Activated naive CD8-positive, alpha-beta T cell treated with anti-CD3 and anti-CD28 coated beads, Interleukin-2, amount 10 ng/mL, durations not matched to agents 7 days and 5 days (primary cell): ENCODE results near the gene ZNF638. TPM values are rescaled to one million over a fixed set of nuclear protein-coding genes. Genes with fewer than 3 reads are reported as not detected.

ENCODE experiments used
- ATAC-seq: fragments of 150-1000 bp; cut with Tn5 transposase; one replicate; pipeline ENCODE4 v1.10.0; 2021; ENCODE audit warnings: low read depth, moderate library complexity
- POLR2A ChIA-PET: fragments of 350-600 bp; sonication (Branson Sonifier 250); formaldehyde crosslinking; loops from one replicate; lab custom pipeline; 2021; ENCODE audit warnings: antibody characterized with exemption; lab: Charles Lee
- DNase-seq: peaks from one replicate; pipeline ENCODE4 v3.0.0; 2021
- H3K27ac Mint-ChIP-seq: one replicate; pipeline ENCODE4 v1.8.0; 2022; ENCODE audit warnings: mild to moderate bottlenecking, mixed read lengths
- H3K27me3 Mint-ChIP-seq: one replicate; pipeline ENCODE4 v1.8.0; 2022; ENCODE audit warnings: mild to moderate bottlenecking, moderate library complexity, mixed read lengths
- H3K36me3 Mint-ChIP-seq: one replicate; pipeline ENCODE4 v1.8.0; 2021; ENCODE audit warnings: mild to moderate bottlenecking, mixed read lengths
- H3K4me1 Mint-ChIP-seq: one replicate; pipeline ENCODE4 v1.8.0; 2021; ENCODE audit warnings: mixed read lengths
- H3K4me3 Mint-ChIP-seq: one replicate; pipeline ENCODE4 v1.8.0; 2022; ENCODE audit warnings: mild to moderate bottlenecking, moderate library complexity, mixed read lengths
- H3K9me3 Mint-ChIP-seq: one replicate; pipeline ENCODE4 v1.8.0; 2021; ENCODE audit warnings: mixed read lengths
- total RNA-seq, 2 experiments: library from RNA; stranded (reverse); gene quantifications; one replicate each; pipeline ENCODE4 v1.2.3, GENCODE V29; 2021

The ZNF638 gene
- total RNA-seq, 2 experiments from 2014 or later = 99.1 to 101 TPM

DNA sequence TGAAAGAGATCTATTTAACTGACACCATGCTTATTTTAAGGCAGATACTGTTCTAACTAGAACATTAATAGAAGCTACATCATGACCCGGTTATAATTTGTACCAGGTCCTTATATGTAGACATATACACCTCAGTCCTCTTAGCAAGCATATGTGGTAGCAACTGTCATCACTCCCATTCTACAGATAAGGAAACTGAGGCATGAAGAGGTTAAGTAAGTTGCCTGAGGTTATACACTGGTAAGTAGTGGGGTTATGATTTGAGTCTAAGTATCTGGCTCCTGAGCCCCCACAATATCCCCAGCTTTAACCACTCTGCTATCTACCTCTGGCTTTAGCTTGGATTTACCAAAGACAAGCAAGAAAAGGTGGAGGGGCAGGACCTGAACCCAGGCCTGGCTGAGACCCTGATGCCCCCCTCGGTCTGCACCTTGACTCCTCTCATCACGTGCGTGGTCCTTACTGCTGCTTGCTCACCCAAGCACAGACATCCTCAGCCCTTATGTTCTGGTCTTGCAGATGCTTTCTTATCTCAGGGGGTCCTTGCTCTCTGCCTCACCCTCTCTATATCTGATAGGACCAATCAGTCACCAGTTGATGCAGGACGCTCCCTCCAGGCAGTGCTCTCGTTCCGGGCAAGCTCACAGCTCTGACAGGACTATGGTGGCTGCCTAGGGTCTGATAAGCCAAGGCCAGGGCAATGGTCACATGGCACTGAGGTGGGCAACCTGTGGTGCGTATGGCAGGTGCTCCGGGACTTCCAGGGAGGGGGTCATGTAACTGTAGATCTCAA, 125.7 kb downstream of the ZNF638 start:
- DNase-seq (no peak), ATAC-seq (no peak)
- no peaks in the 10 kb centered on the region for H3K9me3 Mint-ChIP-seq
- H3K4me1 Mint-ChIP-seq = peaks cover 22% of the 10 kb centered on the region
- H3K4me3 Mint-ChIP-seq = no peak overlapping the region
- H3K27ac Mint-ChIP-seq = no peak overlapping the region
- H3K27me3 Mint-ChIP-seq = peaks cover 28% of the 10 kb centered on the region
- POLR2A ChIA-PET = no interaction called here
- H3K36me3 Mint-ChIP-seq = no peaks in the 10 kb centered on the region

DNA sequence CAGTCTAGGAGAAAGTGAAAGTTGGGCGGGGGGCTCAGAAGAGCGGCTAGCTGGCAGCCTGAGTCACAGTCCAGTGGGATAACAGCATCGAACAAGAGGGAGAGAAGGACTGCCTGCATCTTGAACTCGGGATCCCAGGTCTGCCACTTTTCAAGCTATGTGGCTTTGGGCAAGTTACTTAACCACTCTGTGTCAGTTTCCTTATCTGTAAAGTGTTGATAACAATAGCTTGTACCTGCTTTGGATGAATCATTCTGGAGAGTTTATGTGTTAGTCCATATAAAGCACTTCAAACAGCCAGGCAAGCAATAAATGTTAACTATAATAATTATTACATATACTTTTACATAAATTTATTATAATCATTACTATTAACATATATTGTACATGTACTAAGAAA, 126.3 kb downstream of the ZNF638 start:
- DNase-seq (no peak), ATAC-seq (no peak)
- H3K4me1 Mint-ChIP-seq = peaks cover 16% of the 10 kb centered on the region
- no peaks in the 10 kb centered on the region for H3K9me3 Mint-ChIP-seq
- no peak overlapping the region for H3K4me3 Mint-ChIP-seq
- H3K36me3 Mint-ChIP-seq = no peaks in the 10 kb centered on the region
- POLR2A ChIA-PET = no interaction called here
- no peak overlapping the region for H3K27ac Mint-ChIP-seq
- H3K27me3 Mint-ChIP-seq = peaks cover 22% of the 10 kb centered on the region

DNA sequence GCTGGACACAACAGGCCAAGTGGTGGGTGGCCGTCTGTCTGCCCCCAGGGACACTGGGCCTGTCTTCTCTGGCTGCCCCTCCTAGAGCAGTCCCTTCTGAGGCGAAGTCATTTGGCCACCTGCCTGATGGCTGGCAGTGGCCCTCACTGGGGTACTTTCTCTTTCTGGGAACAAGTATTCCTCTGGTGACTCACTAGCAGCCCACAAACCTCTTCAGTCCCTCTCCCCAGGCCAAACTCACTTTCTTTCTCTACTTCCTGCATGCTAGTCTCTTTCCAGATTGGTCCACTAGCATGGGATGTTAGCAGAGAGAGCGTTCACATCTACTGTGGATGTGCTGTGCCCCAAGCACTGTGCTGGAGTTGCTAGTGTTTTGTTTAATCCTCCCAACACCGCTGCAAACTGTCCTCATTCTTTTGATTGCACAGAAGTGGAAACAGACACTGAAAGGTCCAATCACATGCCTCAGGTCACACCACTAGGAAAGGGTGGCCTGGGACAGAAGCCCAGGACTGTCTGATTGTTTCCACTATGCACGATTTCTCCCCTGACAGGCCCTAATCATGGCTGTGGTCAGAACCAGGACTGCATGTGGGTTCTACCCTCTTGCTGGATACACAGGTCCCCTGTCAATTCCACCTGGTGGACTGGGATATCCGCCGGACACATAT, 127.0 kb downstream of the ZNF638 start:
- H3K4me1 Mint-ChIP-seq = peaks cover 14% of the 10 kb centered on the region
- no peak overlapping the region for H3K4me3 Mint-ChIP-seq
- ATAC-seq (no peak), DNase-seq (no peak)
- no peaks in the 10 kb centered on the region for H3K36me3 Mint-ChIP-seq
- peaks cover 15% of the 10 kb centered on the region for H3K27me3 Mint-ChIP-seq
- H3K27ac Mint-ChIP-seq = no peak overlapping the region
- POLR2A ChIA-PET = no interaction called here
- no peaks in the 10 kb centered on the region for H3K9me3 Mint-ChIP-seq

DNA sequence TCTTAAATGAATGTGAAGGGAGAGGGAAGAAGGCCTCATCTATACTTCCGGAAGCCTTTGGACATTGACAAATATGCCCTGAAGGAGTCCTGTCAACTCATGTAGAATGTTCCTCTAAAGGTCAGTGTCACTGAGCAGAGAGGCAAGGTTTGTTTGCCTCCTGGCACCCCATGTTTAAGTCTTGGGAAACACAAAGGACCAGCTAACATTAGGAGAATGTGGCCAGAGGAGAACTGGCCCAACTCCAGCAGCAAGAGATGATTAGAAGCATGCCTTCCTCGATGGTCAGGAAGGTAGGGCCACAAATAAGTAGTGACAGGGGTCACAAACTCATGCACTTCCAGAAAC, 127.5 kb downstream of the ZNF638 start:
- Mint-ChIP-seq H3K36me3 (no peaks in the 10 kb centered on the region), H3K4me1 (peaks cover 14% of the 10 kb centered on the region), H3K4me3 (no peak overlapping the region), H3K9me3 (no peaks in the 10 kb centered on the region), H3K27ac (no peak overlapping the region), H3K27me3 (peaks cover 15% of the 10 kb centered on the region)
- ATAC-seq = no peak
- POLR2A ChIA-PET = no interaction called here
- DNase-seq = no peak

DNA sequence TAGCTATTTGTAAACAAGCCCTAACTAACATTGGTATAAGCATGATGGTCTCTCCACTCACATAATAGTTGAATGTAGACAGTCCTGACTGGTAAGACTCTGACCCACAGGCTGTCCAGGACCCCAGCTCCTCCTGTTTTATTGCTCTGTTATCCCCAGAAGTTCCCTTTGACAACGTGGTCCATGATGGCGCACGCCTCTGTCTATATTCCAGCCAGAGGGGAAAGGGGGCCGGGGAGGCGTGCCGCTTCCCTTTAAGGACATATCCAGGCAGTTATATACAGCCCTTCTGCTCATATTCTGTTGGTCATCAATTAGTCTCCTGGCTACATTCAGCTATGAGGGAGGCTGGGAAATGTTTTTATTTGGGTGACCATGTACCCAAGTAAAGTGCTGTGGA, 128.5 kb downstream of the ZNF638 start:
- POLR2A ChIA-PET = no interaction called here
- ATAC-seq = no peak
- no peak overlapping the region for H3K27ac Mint-ChIP-seq
- DNase-seq = no peak
- no peaks in the 10 kb centered on the region for H3K9me3 Mint-ChIP-seq
- H3K4me3 Mint-ChIP-seq = no peak overlapping the region
- peaks cover 14% of the 10 kb centered on the region for H3K4me1 Mint-ChIP-seq
- no peaks in the 10 kb centered on the region for H3K36me3 Mint-ChIP-seq
- peaks cover 6% of the 10 kb centered on the region for H3K27me3 Mint-ChIP-seq

DNA sequence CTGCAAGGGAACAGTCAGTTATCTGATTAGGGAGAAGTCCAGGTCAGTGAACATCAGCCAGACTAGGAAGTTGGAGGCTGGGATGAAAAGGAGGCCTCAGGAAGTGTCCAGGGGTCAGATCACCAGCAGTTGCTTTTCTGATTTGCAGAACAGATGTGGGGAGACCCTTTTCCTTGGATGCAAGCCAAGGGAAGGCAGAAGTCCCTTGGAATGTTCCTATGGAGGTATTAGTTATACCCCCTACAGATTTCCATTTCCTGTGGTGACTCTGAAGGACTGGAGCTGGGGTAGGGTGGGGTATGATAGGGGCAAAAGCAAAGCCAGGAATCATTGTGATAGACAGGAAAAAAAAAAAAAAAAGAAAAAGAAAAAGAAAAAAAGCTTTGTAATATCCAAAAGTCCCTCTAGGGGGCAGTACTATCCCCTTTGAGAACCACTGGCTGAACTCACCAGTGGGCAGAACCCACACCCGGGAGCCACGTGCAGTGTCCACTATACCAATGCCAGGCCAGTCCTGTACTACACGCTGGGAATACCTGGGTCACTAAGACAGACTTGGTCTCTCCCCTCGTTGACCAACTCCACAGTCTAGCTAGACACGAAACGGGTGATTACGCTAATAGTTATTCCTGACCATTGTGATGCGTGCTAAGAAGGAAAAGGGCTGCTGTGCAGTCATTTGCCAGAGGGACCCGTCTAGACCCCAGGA, 129.2 kb downstream of the ZNF638 start:
- no peak overlapping the region for H3K4me3 Mint-ChIP-seq
- DNase-seq = no peak
- peaks cover 2% of the 10 kb centered on the region for H3K27me3 Mint-ChIP-seq
- no peaks in the 10 kb centered on the region for H3K9me3 Mint-ChIP-seq
- no peak for ATAC-seq
- POLR2A ChIA-PET = no interaction called here
- H3K4me1 Mint-ChIP-seq = peaks cover 13% of the 10 kb centered on the region
- no peaks in the 10 kb centered on the region for H3K36me3 Mint-ChIP-seq
- no peak overlapping the region for H3K27ac Mint-ChIP-seq

DNA sequence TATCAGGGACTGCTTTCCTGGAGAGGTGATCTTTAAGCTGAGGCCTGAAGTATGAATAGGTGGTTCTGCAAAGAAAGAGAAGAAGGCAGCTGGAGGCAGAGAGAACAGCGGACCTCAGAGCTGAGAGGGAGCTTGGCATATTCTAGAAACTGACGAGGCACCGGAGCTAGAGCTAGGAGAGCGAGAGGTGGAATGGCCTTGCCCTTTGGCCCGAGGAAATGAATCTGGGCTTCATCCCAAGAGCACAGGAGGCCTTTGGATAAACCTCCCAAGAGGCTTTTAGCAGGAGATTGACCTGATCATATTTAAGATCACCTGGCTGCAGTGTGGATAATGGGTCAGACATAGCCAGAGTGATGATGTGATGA, 129.7 kb downstream of the ZNF638 start:
- POLR2A ChIA-PET = no interaction called here
- ATAC-seq = no peak
- Mint-ChIP-seq H3K27me3 (peaks cover 2% of the 10 kb centered on the region), H3K27ac (no peak overlapping the region), H3K9me3 (no peaks in the 10 kb centered on the region), H3K4me3 (no peak overlapping the region), H3K36me3 (no peaks in the 10 kb centered on the region), H3K4me1 (peaks cover 9% of the 10 kb centered on the region)
- no peak for DNase-seq

DNA sequence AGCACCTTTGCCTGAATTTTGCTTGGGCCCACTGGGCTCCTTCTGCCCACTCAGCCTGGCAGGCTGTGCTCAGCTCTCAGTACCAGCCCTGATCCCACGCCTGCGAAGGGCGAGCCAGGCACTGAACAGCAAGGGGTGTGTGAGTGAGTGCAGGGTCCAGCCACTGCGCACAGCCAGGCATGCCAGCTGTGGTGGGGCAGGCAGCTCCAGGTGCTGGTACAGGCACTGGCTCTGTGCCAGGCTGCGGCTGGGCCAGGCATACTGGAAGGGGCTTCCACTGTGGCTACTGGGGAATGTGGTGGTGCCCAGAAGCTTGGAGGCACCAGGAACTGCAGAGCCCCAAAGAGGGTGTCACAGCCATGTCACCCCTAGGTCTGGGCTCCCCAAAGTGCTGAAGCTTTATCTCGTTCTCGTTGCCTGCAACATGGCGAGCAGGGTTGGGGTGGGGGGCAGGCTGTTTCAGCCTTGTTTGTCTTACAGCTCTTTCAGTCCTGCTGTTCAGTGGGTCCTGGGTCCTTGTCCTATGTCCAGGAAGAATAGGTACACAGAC, 130.5 kb downstream of the ZNF638 start:
- Mint-ChIP-seq H3K9me3 (no peaks in the 10 kb centered on the region), H3K4me1 (peaks cover 11% of the 10 kb centered on the region), H3K36me3 (no peaks in the 10 kb centered on the region), H3K27me3 (peaks cover 5% of the 10 kb centered on the region), H3K27ac (no peak overlapping the region), H3K4me3 (no peak overlapping the region)
- no peak for ATAC-seq
- POLR2A ChIA-PET = no interaction called here
- no peak for DNase-seq

DNA sequence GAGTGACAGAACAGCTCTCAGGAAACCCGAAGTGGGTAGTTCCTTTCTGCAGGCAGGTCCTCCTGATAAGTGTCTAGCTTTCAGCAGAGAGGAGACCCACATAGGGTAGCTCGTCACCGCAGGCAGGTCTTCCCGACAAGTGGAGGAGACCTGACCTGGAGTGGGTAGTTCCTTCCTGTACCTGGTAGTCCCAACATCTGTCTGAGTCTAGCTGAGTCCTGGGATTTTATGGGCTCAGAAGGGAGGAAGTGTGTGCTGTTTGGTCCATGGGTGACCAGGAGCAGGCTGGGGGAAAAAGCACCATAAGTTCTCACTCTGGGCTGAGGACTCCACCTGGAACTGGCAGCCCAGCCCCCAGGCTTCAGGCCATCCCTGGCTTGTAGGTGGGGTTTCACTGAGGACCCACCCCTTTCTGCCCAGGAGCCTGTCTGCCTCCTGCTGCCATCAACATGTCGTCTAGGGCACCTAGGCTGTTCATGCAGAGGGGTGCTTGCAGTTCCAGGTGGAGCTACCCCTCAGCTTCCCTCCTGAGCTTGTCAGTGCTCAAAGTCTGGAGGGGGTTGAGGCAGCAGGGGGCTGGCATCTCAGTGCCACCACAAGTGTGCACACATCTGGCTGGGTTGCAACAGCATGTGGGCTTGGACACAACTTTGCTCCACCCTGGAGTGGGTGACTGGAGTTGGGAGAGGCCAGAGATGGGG, 131.2 kb downstream of the ZNF638 start:
- ATAC-seq = no peak
- H3K27ac Mint-ChIP-seq = no peak overlapping the region

DNA sequence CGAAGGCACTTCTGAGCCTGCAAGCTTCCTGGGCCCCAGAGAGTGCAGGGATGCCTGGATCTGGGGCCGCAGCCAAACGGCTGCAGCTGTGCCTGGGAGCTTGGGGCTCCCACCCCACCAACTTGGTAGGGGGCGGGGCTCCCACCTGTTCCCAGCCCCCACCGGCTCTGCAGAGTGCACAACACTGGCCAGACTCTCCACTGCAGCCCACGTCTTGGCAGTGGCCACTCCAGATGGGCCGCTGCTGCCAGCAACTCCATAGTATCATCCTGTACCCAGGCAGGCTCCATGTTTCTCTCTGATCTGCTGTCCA, 131.7 kb downstream of the ZNF638 start:
- DNase-seq = no peak
- H3K36me3 Mint-ChIP-seq = no peaks in the 10 kb centered on the region
- POLR2A ChIA-PET = no interaction called here
- no peak overlapping the region for H3K4me3 Mint-ChIP-seq
- H3K27ac Mint-ChIP-seq = no peak overlapping the region
- H3K27me3 Mint-ChIP-seq = peaks cover 17% of the 10 kb centered on the region
- peaks cover 10% of the 10 kb centered on the region for H3K4me1 Mint-ChIP-seq
- no peak for ATAC-seq
- H3K9me3 Mint-ChIP-seq = no peaks in the 10 kb centered on the region

More for the DNA sequence above, 131.2 kb downstream of the ZNF638 start:
- peaks cover 12% of the 10 kb centered on the region for H3K27me3 Mint-ChIP-seq
- no peak for DNase-seq
- H3K36me3 Mint-ChIP-seq = no peaks in the 10 kb centered on the region
- no peak overlapping the region for H3K4me3 Mint-ChIP-seq
- peaks cover 12% of the 10 kb centered on the region for H3K4me1 Mint-ChIP-seq
- POLR2A ChIA-PET = no interaction called here
- no peaks in the 10 kb centered on the region for H3K9me3 Mint-ChIP-seq

DNA sequence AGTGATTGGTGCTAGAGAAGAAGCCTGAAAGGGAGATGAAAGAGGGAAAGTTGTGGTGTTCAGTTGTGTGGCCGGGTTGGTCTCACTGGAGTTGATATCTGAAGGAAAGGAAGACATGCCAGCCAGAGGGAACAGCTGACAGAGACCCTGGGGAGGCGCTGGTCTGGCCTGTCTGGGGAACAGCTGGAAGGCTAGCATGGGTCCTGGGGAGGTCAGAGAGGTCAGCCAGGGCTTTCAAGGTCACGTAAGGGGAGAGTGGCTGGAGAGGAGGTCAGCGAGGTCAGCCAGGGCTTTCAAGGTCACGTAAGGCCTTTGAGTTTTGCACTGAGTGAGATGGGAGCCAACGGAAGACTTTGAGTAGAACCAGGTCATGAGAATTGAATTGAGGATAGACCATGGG, 132.8 kb downstream of the ZNF638 start:
- no peaks in the 10 kb centered on the region for H3K9me3 Mint-ChIP-seq
- DNase-seq (no peak), ATAC-seq (no peak)

DNA sequence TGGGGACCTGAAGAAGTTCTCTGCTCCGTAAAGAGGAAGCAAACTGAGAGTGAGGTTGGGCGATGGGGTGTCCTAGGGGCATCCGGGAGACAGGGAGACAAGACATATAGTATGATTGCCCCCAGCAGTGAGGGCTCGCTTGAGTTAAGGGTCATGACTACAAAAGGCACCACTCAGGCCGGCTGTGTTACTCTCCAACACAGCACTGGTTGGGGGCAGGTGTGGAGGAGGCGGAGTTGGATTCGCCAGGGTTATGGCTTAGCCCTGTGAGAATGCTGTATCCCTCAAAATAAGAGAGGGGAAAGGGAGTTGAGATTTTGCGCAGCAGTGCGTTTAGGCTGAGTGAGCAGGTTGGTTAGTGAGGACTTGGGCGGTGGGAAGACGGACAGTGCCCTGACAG, 133.8 kb downstream of the ZNF638 start:
- Mint-ChIP-seq H3K4me3 (no peak overlapping the region), H3K27me3 (peaks cover 26% of the 10 kb centered on the region), H3K9me3 (no peaks in the 10 kb centered on the region), H3K36me3 (no peaks in the 10 kb centered on the region), H3K27ac (no peak overlapping the region), H3K4me1 (peaks cover 7% of the 10 kb centered on the region)
- DNase-seq (no peak), ATAC-seq (no peak)
- POLR2A ChIA-PET = no interaction called here

More for the DNA sequence above, 132.8 kb downstream of the ZNF638 start:
- H3K27ac Mint-ChIP-seq = no peak overlapping the region
- POLR2A ChIA-PET = no interaction called here
- H3K27me3 Mint-ChIP-seq = peaks cover 26% of the 10 kb centered on the region
- no peak overlapping the region for H3K4me3 Mint-ChIP-seq
- peaks cover 7% of the 10 kb centered on the region for H3K4me1 Mint-ChIP-seq
- H3K36me3 Mint-ChIP-seq = no peaks in the 10 kb centered on the region

DNA sequence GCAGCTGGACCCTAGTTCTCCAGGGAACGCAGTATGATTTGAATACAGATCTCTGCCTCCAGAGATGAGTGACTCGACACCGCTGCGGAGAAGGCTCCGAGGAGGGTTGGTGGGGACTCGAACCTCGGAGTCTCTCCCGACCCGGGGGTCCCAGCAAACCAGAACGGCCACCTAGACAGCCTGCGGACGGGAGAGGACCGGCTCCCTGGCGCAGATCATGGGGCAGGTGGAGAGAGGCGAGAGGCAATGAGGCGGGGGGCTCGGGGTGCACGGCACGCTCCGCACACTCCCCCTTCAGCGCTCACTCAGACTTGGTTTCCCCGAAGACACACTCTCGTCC, 134.3 kb downstream of the ZNF638 start:
- H3K27me3 Mint-ChIP-seq = peaks cover 29% of the 10 kb centered on the region
- no peak overlapping the region for H3K27ac Mint-ChIP-seq
- peaks cover 7% of the 10 kb centered on the region for H3K4me1 Mint-ChIP-seq
- H3K36me3 Mint-ChIP-seq = no peaks in the 10 kb centered on the region
- no peak for DNase-seq
- H3K4me3 Mint-ChIP-seq = no peak overlapping the region
- POLR2A ChIA-PET = no interaction called here
- ATAC-seq = no peak
- H3K9me3 Mint-ChIP-seq = no peaks in the 10 kb centered on the region
